Skeletal muscle tissue (tissue), 4 donors: Measurements from ENCODE around the gene STN1. TPM values are rescaled to one million over a fixed set of nuclear protein-coding genes. Genes with fewer than 3 reads are reported as not detected.

Experiments used
- H3K27ac ChIP-seq: one replicate; pipeline ENCODE4 v1.7.0; 2013; ENCODE audit warnings: mild to moderate bottlenecking, low read depth, low read length, inconsistent platforms
- H3K27me3 ChIP-seq, 3 donors: one replicate each; pipeline ENCODE4 v1.7.0; 2013; ENCODE audit warnings: low read length in 3 of 3; ENCODE audit not compliant: control insufficient read depth in 3 of 3, insufficient read depth in 3 of 3
- H3K36me3 ChIP-seq, 3 donors: one replicate each; pipeline ENCODE4 v1.7.0; 2013; ENCODE audit warnings: low read length in 3 of 3; ENCODE audit not compliant: control insufficient read depth in 3 of 3, insufficient read depth in 3 of 3
- H3K4me1 ChIP-seq, 3 donors: one replicate each; pipeline ENCODE4 v1.7.0; 2013; ENCODE audit warnings: low read length in 3 of 3, mild to moderate bottlenecking in 3 of 3; ENCODE audit not compliant: control insufficient read depth in 3 of 3, insufficient read depth in 3 of 3
- H3K4me3 ChIP-seq, 3 donors: one replicate each; pipeline ENCODE4 v1.7.0; 2013; ENCODE audit warnings: low read length in 3 of 3
- H3K9ac ChIP-seq, 3 donors: one replicate each; pipeline ENCODE4 v1.7.0; 2013; ENCODE audit warnings: low read length in 3 of 3, mild to moderate bottlenecking in 3 of 3, moderate library complexity in 2 of 3, low read depth in 1 of 3
- H3K9me3 ChIP-seq, 3 donors: one replicate each; pipeline ENCODE4 v1.7.0; 2013; ENCODE audit warnings: low read length in 3 of 3; ENCODE audit not compliant: control insufficient read depth in 3 of 3
- total RNA-seq: library from RNA; depleted of rRNA; stranded (reverse); fragments of >200 nt; gene quantifications from one replicate; pipeline ENCODE4 v1.2.3, GENCODE V29; 2014
- donor health status: Osteomylitis.

STN1 gene
- total RNA-seq, 1 donor from 2014 or later: 20.9 TPM

- H3K27me3 ChIP-seq: no peaks in the 10 kb centered on the region
- peak overlapping the region in 2 of 3 donors; percentile 72 to 80 for H3K9ac ChIP-seq
- H3K27ac ChIP-seq: peak overlapping the region; percentile 86
- H3K36me3 ChIP-seq: no peaks in the 10 kb centered on the region
- H3K9me3 ChIP-seq: no peaks in the 10 kb centered on the region
- H3K4me3 ChIP-seq: no peak overlapping the region
- peaks cover 72 to 82% (median 75%) of the 10 kb centered on the region in 3 donors for H3K4me1 ChIP-seq
Measured at GRCh38 chr10:103843045-103843444, 74.9 kb downstream of the STN1 start.

GRCh38 chr10:103842605-103843004 lies 75.4 kb downstream of the STN1 start:
- peaks cover 76 to 83% (median 79%) of the 10 kb centered on the region in 3 donors for H3K4me1 ChIP-seq

GRCh38 chr10:103841519-103841918 lies 76.5 kb downstream of the STN1 start:
- peak overlapping the region; percentile 92 for H3K27ac ChIP-seq
- H3K4me1 ChIP-seq: peaks cover 77 to 89% (median 85%) of the 10 kb centered on the region in 3 donors

More at GRCh38 chr10:103842605-103843004, 75.4 kb downstream of the STN1 start:
- no peaks in the 10 kb centered on the region for H3K27me3 ChIP-seq
- no peaks in the 10 kb centered on the region for H3K9me3 ChIP-seq
- no peaks in the 10 kb centered on the region for H3K36me3 ChIP-seq
- peak overlapping the region; percentile 86 for H3K27ac ChIP-seq
- no peak overlapping the region for H3K9ac ChIP-seq
- no peak overlapping the region for H3K4me3 ChIP-seq

GRCh38 chr10:103840740-103841070 lies 77.3 kb downstream of the STN1 start:
- no peaks in the 10 kb centered on the region for H3K9me3 ChIP-seq
- H3K4me1 ChIP-seq: peaks cover 74 to 89% (median 84%) of the 10 kb centered on the region in 3 donors
- no peaks in the 10 kb centered on the region for H3K36me3 ChIP-seq
- peak overlapping the region; percentile 30 to 60 (median 42) for H3K9ac ChIP-seq
- H3K4me3 ChIP-seq: peak overlapping the region; percentile 50 to 65 (median 57)
- no peaks in the 10 kb centered on the region for H3K27me3 ChIP-seq
- peak overlapping the region; percentile 92 for H3K27ac ChIP-seq

More at GRCh38 chr10:103841519-103841918, 76.5 kb downstream of the STN1 start:
- Histone ChIP-seq H3K9ac (peak overlapping the region in 2 of 3 donors; percentile 42 to 47), H3K27me3 (no peaks in the 10 kb centered on the region), H3K9me3 (no peaks in the 10 kb centered on the region), H3K4me3 (peak overlapping the region in 1 of 3 donors; percentile 3), H3K36me3 (no peaks in the 10 kb centered on the region)

GRCh38 chr10:103839872-103840739 lies 77.9 kb downstream of the STN1 start:
- Histone ChIP-seq H3K36me3 (no peaks in the 10 kb centered on the region), H3K27ac (peak overlapping the region; percentile 92), H3K9me3 (no peaks in the 10 kb centered on the region), H3K9ac (peak overlapping the region; percentile 42 to 67 (median 60)), H3K4me1 (peaks cover 75 to 92% (median 86%) of the 10 kb centered on the region in 3 donors), H3K27me3 (no peaks in the 10 kb centered on the region), H3K4me3 (peak overlapping the region; percentile 50 to 65 (median 57))

GRCh38 chr10:103839519-103839871 lies 78.5 kb downstream of the STN1 start:
- Histone ChIP-seq H3K4me1 (peaks cover 77 to 93% (median 86%) of the 10 kb centered on the region in 3 donors), H3K27ac (peak overlapping the region; percentile 92), H3K27me3 (no peaks in the 10 kb centered on the region), H3K9me3 (no peaks in the 10 kb centered on the region), H3K4me3 (peak overlapping the region; percentile 38 to 65 (median 52)), H3K36me3 (no peaks in the 10 kb centered on the region), H3K9ac (peak overlapping the region; percentile 42 to 67 (median 60))

GRCh38 chr10:103838862-103839518 lies 79.0 kb downstream of the STN1 start:
- Histone ChIP-seq H3K4me3 (peak overlapping the region in 2 of 3 donors; percentile 25 to 27), H3K9ac (peak overlapping the region in 2 of 3 donors; percentile 27 to 46), H3K36me3 (no peaks in the 10 kb centered on the region), H3K4me1 (peaks cover 77 to 93% (median 87%) of the 10 kb centered on the region in 3 donors), H3K9me3 (no peaks in the 10 kb centered on the region), H3K27me3 (no peaks in the 10 kb centered on the region), H3K27ac (peak overlapping the region; percentile 92)

GRCh38 chr10:103838070-103838395 lies 80.0 kb downstream of the STN1 start:
- H3K4me1 ChIP-seq: peaks cover 71 to 89% (median 82%) of the 10 kb centered on the region in 3 donors
- no peak overlapping the region for H3K4me3 ChIP-seq
- H3K9me3 ChIP-seq: no peaks in the 10 kb centered on the region
- no peak overlapping the region for H3K27ac ChIP-seq
- no peaks in the 10 kb centered on the region for H3K36me3 ChIP-seq
- no peaks in the 10 kb centered on the region for H3K27me3 ChIP-seq
- peak overlapping the region in 1 of 3 donors; percentile 46 for H3K9ac ChIP-seq

GRCh38 chr10:103837370-103838069 lies 80.5 kb downstream of the STN1 start:
- Histone ChIP-seq H3K27ac (no peak overlapping the region), H3K4me3 (no peak overlapping the region)

More at GRCh38 chr10:103837370-103838069, 80.5 kb downstream of the STN1 start:
- peaks cover 66 to 84% (median 80%) of the 10 kb centered on the region in 3 donors for H3K4me1 ChIP-seq
- no peaks in the 10 kb centered on the region for H3K9me3 ChIP-seq
- peak overlapping the region in 1 of 3 donors; percentile 46 for H3K9ac ChIP-seq
- H3K36me3 ChIP-seq: no peaks in the 10 kb centered on the region
- no peaks in the 10 kb centered on the region for H3K27me3 ChIP-seq
